B cell (primary cell): Measurements from ENCODE around the gene C3. TPM values are rescaled to one million over a fixed set of nuclear protein-coding genes. Genes with fewer than 3 reads are reported as not detected.
"Not testable (repeated sequence)": the region's sequence is repeated elsewhere in the genome, so short reads cannot be mapped to it uniquely, and the experiment has no call there.

Experiments used
- ATAC-seq: fragments of 200-7000 bp; cut with Tn5 transposase; one replicate; pipeline ENCODE4 v1.10.0; 2021; ENCODE audit warnings: low read depth, mild to moderate bottlenecking, moderate number of reproducible peaks, moderate library complexity
- CTCF ChIA-PET: fragments of 350-600 bp; sonication (Branson Sonifier 250); formaldehyde crosslinking; loops from one replicate; lab custom pipeline; 2021; ENCODE audit warnings: antibody characterized with exemption, inconsistent platforms; lab: Charles Lee
- POLR2A ChIA-PET: fragments of 350-600 bp; sonication (Branson Sonifier 250); formaldehyde crosslinking; loops from one replicate; lab custom pipeline; 2021; ENCODE audit warnings: antibody characterized with exemption; lab: Charles Lee
- DNase-seq: peaks from one replicate; pipeline ENCODE4 v3.0.0; 2013
- H2AFZ ChIP-seq: 2 replicates; pipeline ENCODE4 v1.6.1; 2012; ENCODE audit warnings: mild to moderate bottlenecking, low read depth, low read length; ENCODE audit not compliant: insufficient read depth, poor library complexity, severe bottlenecking
- H3K27ac ChIP-seq, 2 donors: 1 replicate in 1 of 2; 2 replicates in 1 of 2; pipeline ENCODE4 v1.5.1; 2012 to 2013; ENCODE audit warnings: low read length in 2 of 2, mild to moderate bottlenecking in 2 of 2, moderate library complexity in 1 of 2
- H3K27me3 ChIP-seq, 4 experiments: fragments of 200-600 bp in 1 of 4; sonication (generic) in 1 of 4; replicated peaks in 1 of 4; 1 replicate in 2 of 4; 2 replicates in 2 of 4; pipeline versions ENCODE4 v1.6.1 to v1.7.0; 2013 to 2016; ENCODE audit warnings: low read length in 3 of 4, mild to moderate bottlenecking in 2 of 4, mixed read lengths in 1 of 4, moderate library complexity in 1 of 4; ENCODE audit not compliant: insufficient read depth in 4 of 4, control insufficient read depth in 3 of 4; ENCODE audit errors: control extremely low read depth in 1 of 4
- H3K36me3 ChIP-seq, 2 experiments: replicated peaks in 1 of 2; 1 replicate in 1 of 2; 2 replicates in 1 of 2; pipeline versions ENCODE4 v1.6.1 to v1.7.1; 2013; ENCODE audit warnings: low read length in 1 of 2; ENCODE audit not compliant: insufficient read depth in 2 of 2, control insufficient read depth in 1 of 2; ENCODE audit errors: control extremely low read depth in 1 of 2, extremely low read depth in 1 of 2
- H3K4me1 ChIP-seq, 2 donors: fragments of 200-600 bp in 1 of 2; sonication (generic) in 1 of 2; 1 replicate in 1 of 2; 2 replicates in 1 of 2; pipeline versions ENCODE4 v1.5.1 to v1.6.1; 2013 to 2017; ENCODE audit warnings: low read length in 2 of 2; ENCODE audit not compliant: control insufficient read depth in 2 of 2, insufficient read depth in 2 of 2
- H3K4me2 ChIP-seq: replicated peaks from 2 replicates; pipeline ENCODE3; 2012; ENCODE audit warnings: mild to moderate bottlenecking, low read depth, low read length; ENCODE audit not compliant: poor library complexity, severe bottlenecking
- H3K4me3 ChIP-seq, 5 experiments: fragments of 200-600 bp in 1 of 5; sonication (generic) in 1 of 5; 1 replicate in 3 of 5; 2 replicates in 2 of 5; pipeline versions ENCODE4 v1.5.1 to v1.7.0; 2011 to 2016; ENCODE audit warnings: low read length in 4 of 5, mild to moderate bottlenecking in 4 of 5, low read depth in 2 of 5, control low read depth in 1 of 5, moderate library complexity in 1 of 5; ENCODE audit not compliant: insufficient read depth in 1 of 5; ENCODE audit errors: control extremely low read depth in 1 of 5, extremely low read depth in 1 of 5
- H3K79me2 ChIP-seq: fragments of 200-600 bp; sonication (generic); one replicate; pipeline ENCODE4 v1.6.0; 2016; ENCODE audit warnings: low read length; ENCODE audit not compliant: control insufficient read depth, insufficient read depth
- H3K9ac ChIP-seq: fragments of 200-600 bp; sonication (generic); 2 replicates; pipeline ENCODE4 v1.6.1; 2017; ENCODE audit warnings: mild to moderate bottlenecking, low read length, moderate library complexity
- H3K9me3 ChIP-seq, 3 donors: one replicate each; pipeline versions ENCODE4 v1.6.1 to v1.7.1; 2013; ENCODE audit warnings: low read length in 2 of 3; ENCODE audit not compliant: control insufficient read depth in 2 of 3, insufficient read depth in 1 of 3; ENCODE audit errors: control extremely low read depth in 1 of 3
- H4K20me1 ChIP-seq: 2 replicates; pipeline ENCODE4 v1.6.0; 2012; ENCODE audit warnings: mild to moderate bottlenecking, low read length; ENCODE audit not compliant: insufficient read depth, control insufficient read depth, poor library complexity, severe bottlenecking
- H3K27ac Mint-ChIP-seq: one replicate; pipeline ENCODE4 v1.8.0; 2021; ENCODE audit warnings: mixed read lengths
- H3K27me3 Mint-ChIP-seq: one replicate; pipeline ENCODE4 v1.8.0; 2021; ENCODE audit warnings: mixed read lengths
- H3K4me1 Mint-ChIP-seq: one replicate; pipeline ENCODE4 v1.8.0; 2021; ENCODE audit warnings: mixed read lengths
- H3K4me3 Mint-ChIP-seq: one replicate; pipeline ENCODE4 v1.8.0; 2021; ENCODE audit warnings: mixed read lengths
- H3K9me3 Mint-ChIP-seq: one replicate; pipeline ENCODE4 v1.8.0; 2022; ENCODE audit warnings: mixed read lengths; ENCODE audit not compliant: insufficient read depth
- EZH2 ChIP-seq: IDR thresholded peaks from 2 replicates; pipeline ENCODE4 v1.6.1; 2012; ENCODE audit warnings: borderline replicate concordance, low read depth, mild to moderate bottlenecking, moderate library complexity, low read length; ENCODE audit not compliant: insufficient read depth, poor library complexity, severe bottlenecking
- WGBS: methylation state at CpG from one replicate; pipeline ENCODE4 v1.1.5; 2013; ENCODE audit warnings: missing lambda C conversion rate; ENCODE audit not compliant: insufficient coverage; 5-methylcytosine and 5-hydroxymethylcytosine counted together
- intact Hi-C: fragments of 100-400 bp; cut with micrococcal nuclease; formaldehyde crosslinking; loops from one replicate; pipeline ENCODE4 v1.10.0; 2022
- polyA plus RNA-seq: library from polyadenylated mRNA; depleted of rRNA; stranded (reverse); fragments of >200 nt; gene quantifications from 2 replicates; pipeline ENCODE4 v1.2.3, GENCODE V29; 2012
- total RNA-seq, 2 donors: library from RNA; stranded (reverse); fragments of 120-200 nt in 1 of 2; gene quantifications; 1 replicate in 1 of 2; 2 replicates in 1 of 2; pipeline versions ENCODE4 v1.2.3 to v1.2.4, GENCODE V29; 2013 to 2022
- TF ChIP-seq, protein P1 (sequence below): fragments of 200-600 bp; IDR thresholded peaks from one replicate; pipeline ENCODE4 v1.8.0; 2022; ENCODE audit warnings: antibody characterized with exemption, mild to moderate bottlenecking

Gene C3
- total and polyA plus RNA-seq, 2 donors (not counting 1 experiment from before 2014, with no cell fraction given), result 0.01 to 0.47 TPM

- H3K27me3 Mint-ChIP-seq, result peaks cover 18% of the 10 kb centered on the region
- Histone ChIP-seq H3K79me2 (no peaks in the 10 kb centered on the region), H3K9ac (no peak overlapping the region), H3K4me1 (no peaks in the 10 kb centered on the region), H3K27ac (no peak overlapping the region), H3K4me2 (no peak overlapping the region), H2AFZ (no peak overlapping the region), H3K27me3 (peaks cover 0 to 9% (median 1%) of the 10 kb centered on the region in 4 experiments), H3K36me3 (no peaks in the 10 kb centered on the region), H3K4me3 (no peak overlapping the region), H3K9me3 (no peaks in the 10 kb centered on the region), H4K20me1 (no peaks in the 10 kb centered on the region)
- 81% methylated on average over 3 of the region's 9 CpGs for WGBS
- H3K4me3 Mint-ChIP-seq, result no peak overlapping the region
- TF ChIP-seq, protein P1, sequence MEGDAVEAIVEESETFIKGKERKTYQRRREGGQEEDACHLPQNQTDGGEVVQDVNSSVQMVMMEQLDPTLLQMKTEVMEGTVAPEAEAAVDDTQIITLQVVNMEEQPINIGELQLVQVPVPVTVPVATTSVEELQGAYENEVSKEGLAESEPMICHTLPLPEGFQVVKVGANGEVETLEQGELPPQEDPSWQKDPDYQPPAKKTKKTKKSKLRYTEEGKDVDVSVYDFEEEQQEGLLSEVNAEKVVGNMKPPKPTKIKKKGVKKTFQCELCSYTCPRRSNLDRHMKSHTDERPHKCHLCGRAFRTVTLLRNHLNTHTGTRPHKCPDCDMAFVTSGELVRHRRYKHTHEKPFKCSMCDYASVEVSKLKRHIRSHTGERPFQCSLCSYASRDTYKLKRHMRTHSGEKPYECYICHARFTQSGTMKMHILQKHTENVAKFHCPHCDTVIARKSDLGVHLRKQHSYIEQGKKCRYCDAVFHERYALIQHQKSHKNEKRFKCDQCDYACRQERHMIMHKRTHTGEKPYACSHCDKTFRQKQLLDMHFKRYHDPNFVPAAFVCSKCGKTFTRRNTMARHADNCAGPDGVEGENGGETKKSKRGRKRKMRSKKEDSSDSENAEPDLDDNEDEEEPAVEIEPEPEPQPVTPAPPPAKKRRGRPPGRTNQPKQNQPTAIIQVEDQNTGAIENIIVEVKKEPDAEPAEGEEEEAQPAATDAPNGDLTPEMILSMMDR, result no peak
- TF ChIP-seq EZH2, result no peak
- no peak overlapping the region for H3K27ac Mint-ChIP-seq
- ATAC-seq (no peak), DNase-seq (no peak)
- POLR2A ChIA-PET, result no interaction called here
- CTCF ChIA-PET, result interaction anchor here (1.4 to 2.0 kb wide), 3 partner anchors 12 to 132 kb away, joined by 3 to 4 read pairs (median 4); no protein-coding TSS in a partner anchor
- no peaks in the 10 kb centered on the region for H3K9me3 Mint-ChIP-seq
- H3K4me1 Mint-ChIP-seq, result no peaks in the 10 kb centered on the region
- intact Hi-C loops, result no loop called here
Observed at GRCh38 chr19:6648141-6648715, 72.2 kb downstream of the C3 start.

- Histone ChIP-seq H3K27me3 (peaks cover 0 to 9% (median 1%) of the 10 kb centered on the region in 4 experiments), H4K20me1 (no peaks in the 10 kb centered on the region), H3K9ac (no peak overlapping the region), H2AFZ (no peak overlapping the region), H3K4me2 (no peak overlapping the region), H3K4me3 (no peak overlapping the region), H3K36me3 (no peaks in the 10 kb centered on the region), H3K9me3 (no peaks in the 10 kb centered on the region), H3K79me2 (no peaks in the 10 kb centered on the region), H3K27ac (no peak overlapping the region), H3K4me1 (peaks cover 8 to 11% of the 10 kb centered on the region in 2 donors)
- Mint-ChIP-seq H3K27ac (no peak overlapping the region), H3K4me1 (peaks cover 9% of the 10 kb centered on the region), H3K4me3 (no peak overlapping the region), H3K27me3 (peaks cover 18% of the 10 kb centered on the region), H3K9me3 (no peaks in the 10 kb centered on the region)
- ATAC-seq (no peak), DNase-seq (no peak)
- WGBS, result 100% methylated on average over 4 of the region's 5 CpGs
- CTCF ChIA-PET, result no interaction called here
- intact Hi-C loops, result no loop called here
- TF ChIP-seq, protein P1, result no peak
- TF ChIP-seq EZH2, result no peak
- POLR2A ChIA-PET, result interaction anchor here (0.6 kb wide), 1 partner anchor 64 kb away, joined by 3 read pairs; no protein-coding TSS in a partner anchor
Observed at GRCh38 chr19:6644796-6645195, 75.7 kb downstream of the C3 start.

- H3K36me3 ChIP-seq, H3K4me2 ChIP-seq, H3K27me3 ChIP-seq, H3K27me3 Mint-ChIP-seq, H3K27ac ChIP-seq, H3K9ac ChIP-seq, H4K20me1 ChIP-seq, H3K9me3 ChIP-seq, H3K4me3 Mint-ChIP-seq, H3K4me3 ChIP-seq, intact Hi-C loops, H3K9me3 Mint-ChIP-seq, H2AFZ ChIP-seq, ATAC-seq, POLR2A ChIA-PET, H3K79me2 ChIP-seq, DNase-seq, H3K27ac Mint-ChIP-seq, H3K4me1 Mint-ChIP-seq: not testable (repeated sequence)
- WGBS, result 83% methylated on average over 5 of the region's 9 CpGs
- peaks cover 8 to 11% of the 10 kb centered on the region in 2 donors for H3K4me1 ChIP-seq
- CTCF ChIA-PET, result interaction anchor here (1.0 to 1.6 kb wide), 3 partner anchors 12 to 224 kb away, joined by 3 to 5 read pairs (median 3); no protein-coding TSS in a partner anchor
Observed at GRCh38 chr19:6640333-6640732, 80.1 kb downstream of the C3 start.
